IPS-18c (cell line): ENCODE results near the gene GNAT3.

ENCODE experiments used
- H3K4me3 ChIP-seq: 2 replicates; pipeline ENCODE4 v1.7.0; 2013; ENCODE audit warnings: low read depth, mild to moderate bottlenecking, low read length, moderate library complexity; ENCODE audit not compliant: insufficient read depth
- H3K9me3 ChIP-seq: one replicate; pipeline ENCODE4 v1.6.1; 2013; ENCODE audit warnings: mild to moderate bottlenecking, low read length, moderate library complexity; ENCODE audit not compliant: control insufficient read depth, insufficient read depth

Gene GNAT3

DNA sequence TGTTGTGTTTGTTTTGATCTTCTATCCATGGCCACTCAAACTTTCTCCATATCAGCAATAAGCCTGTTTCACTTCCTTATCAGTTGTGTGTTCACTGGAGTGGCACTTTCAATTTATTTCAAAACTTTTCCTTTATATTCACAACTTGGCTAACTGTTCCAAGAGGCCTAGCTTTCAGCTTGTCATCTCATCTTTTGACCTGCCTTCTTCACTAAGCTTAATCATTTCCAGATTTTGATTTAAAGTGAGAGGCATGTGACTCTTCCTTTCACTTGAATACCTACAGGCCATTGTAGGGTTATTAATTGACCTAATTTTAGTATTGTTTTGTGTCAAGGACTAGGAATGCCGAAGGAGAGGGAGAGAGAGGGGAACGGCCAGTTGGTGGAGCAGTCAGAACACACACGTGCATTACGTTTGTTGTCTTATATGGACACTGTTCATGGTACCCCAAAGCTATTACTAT is 5.5 kb upstream of the GNAT3 start:
- H3K9me3 ChIP-seq = no peaks in the 10 kb centered on the region
- H3K4me3 ChIP-seq = no peak overlapping the region

DNA sequence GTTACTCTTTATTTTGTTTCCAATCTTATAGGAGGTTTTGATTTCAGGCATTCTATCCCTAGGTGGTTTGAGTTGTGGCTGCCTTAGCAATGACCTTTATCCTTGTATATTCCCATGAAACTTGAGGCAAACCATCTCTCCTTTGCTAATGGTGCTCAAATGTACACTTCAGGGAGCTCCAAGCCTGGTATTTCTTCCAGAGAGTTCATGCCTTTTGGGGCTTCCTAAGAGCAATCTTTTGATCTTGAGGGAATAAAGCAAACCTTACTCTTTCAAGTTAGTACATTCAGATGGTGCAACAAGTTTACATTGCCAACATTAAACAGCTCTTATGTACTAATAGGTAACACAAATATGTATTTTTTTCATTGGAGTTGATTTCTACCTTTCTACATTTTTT is 3.4 kb upstream of the GNAT3 start:
- H3K4me3 ChIP-seq = no peak overlapping the region
- H3K9me3 ChIP-seq = no peaks in the 10 kb centered on the region

DNA sequence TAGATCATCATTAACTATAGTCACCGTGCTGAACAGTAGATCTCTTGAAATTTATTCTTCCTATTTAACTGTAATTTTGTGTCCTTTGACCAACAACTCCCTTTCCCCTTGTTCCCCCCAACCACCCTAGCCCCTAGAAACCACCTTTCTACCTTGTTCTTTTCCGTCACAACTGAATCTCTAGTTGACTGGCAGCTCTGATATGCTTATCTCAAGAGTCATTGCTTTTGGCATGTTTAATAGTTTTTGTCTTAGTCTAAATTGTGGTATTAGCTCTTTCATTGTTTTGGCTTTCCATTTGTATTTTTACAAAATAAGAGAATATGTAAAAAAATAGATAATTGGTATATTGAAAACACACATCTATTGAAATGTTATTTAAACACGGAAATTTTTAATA is 1.8 kb downstream of the GNAT3 start:
- H3K9me3 ChIP-seq = no peaks in the 10 kb centered on the region

GRCh38 chr7:80508440-80508839 is 3.4 kb downstream of the GNAT3 start:
- H3K9me3 ChIP-seq = no peaks in the 10 kb centered on the region
- H3K4me3 ChIP-seq = no peak overlapping the region

More for the DNA sequence above, 1.8 kb downstream of the GNAT3 start:
- no peak overlapping the region for H3K4me3 ChIP-seq

DNA sequence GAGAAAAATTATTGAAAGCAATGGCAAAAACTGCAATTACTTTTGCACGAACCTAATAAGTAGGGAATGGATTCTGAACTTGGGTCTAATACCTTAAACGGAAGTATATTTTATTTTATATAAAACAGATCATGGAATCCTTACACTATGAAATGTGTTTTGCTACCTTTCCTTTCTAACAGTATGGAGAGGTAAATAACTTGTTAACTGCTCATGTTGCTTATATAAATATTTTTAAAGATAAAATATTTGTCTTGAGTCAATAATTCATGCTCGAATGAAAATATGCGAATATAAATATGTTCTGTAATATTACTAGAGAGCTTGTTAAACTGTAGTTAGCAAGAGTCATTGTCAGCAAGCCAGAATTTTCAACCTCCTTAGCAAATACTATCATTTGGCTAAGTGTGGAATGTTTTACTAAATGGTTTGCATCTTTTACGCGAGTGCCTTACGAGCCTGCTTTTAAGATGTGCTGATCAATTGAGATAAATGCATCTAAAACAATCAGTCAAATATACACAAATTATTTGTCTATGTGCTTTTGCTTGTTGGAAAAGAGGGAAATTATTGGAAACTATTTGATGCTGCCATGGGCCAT is 5.9 kb downstream of the GNAT3 start:
- no peak overlapping the region for H3K4me3 ChIP-seq
- no peaks in the 10 kb centered on the region for H3K9me3 ChIP-seq

GRCh38 chr7:80500325-80500724 is 11.5 kb downstream of the GNAT3 start:
- Histone ChIP-seq H3K9me3 (no peaks in the 10 kb centered on the region), H3K4me3 (no peak overlapping the region)

DNA sequence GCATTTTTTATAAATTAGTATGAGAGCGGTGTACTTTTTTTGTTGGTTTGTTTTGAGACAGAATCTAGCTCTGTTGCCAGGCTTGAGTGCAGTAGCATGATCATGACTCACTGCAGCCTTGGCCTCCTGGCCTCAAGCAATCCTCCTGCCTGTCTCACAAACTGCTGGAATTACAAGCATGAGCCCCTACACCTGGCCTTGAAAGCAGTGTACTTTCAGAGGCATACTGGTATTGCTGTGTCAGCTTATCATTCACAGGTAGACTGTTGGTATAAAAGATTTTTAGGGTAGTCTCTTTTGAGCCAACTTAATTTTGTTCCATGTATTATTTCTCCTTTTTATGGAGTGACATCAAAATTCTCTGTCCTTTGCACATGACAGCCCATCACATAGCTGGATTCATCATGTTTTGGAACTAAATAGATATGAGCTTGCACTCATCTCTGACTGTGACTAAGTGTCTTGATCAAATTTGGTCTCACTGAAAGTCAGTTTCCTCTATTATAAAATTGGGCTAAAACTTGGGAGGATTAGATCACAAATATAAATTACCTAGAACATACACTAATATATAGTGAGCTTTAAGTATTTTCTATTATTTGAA is 12.4 kb downstream of the GNAT3 start:
- H3K9me3 ChIP-seq = no peaks in the 10 kb centered on the region
- no peak overlapping the region for H3K4me3 ChIP-seq

DNA sequence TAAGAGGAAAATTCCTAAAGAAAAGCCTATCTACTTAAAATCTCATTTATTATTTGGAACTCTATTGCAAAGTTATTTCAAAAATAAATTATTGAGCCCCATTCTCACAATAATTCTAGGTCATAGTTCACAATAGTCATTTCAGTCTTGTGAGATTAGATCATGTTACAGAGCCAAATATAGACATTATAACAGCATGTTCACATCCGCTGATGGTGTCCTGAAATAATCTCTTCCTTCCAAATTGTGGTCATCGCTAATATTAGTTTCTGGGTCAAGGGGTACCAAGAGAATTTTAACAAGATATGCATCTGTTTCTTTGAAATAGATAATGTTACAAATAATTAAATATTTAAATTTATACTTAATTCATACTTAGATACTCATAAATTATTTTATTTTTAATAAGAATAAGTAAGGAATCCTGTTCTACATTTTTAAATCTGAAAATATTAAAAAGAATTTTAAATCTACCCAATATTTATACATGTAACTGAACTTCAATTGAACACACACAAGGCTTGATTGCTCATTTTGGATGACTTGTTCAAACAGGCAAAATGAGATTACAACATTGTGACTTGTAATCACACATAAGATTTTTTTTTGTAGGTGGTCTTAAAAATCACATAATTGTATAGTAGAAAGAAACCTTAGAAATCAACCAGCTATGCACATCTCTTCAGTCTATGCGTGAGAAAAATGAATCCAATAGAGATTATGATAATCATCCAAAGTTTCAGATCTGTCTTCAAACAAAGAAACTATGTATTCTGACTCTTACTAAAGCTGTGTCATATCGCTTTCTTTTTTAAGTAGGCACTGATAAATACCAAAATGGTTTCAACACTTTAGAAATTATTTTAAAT is 13.1 kb downstream of the GNAT3 start:
- Histone ChIP-seq H3K9me3 (no peaks in the 10 kb centered on the region), H3K4me3 (no peak overlapping the region)

DNA sequence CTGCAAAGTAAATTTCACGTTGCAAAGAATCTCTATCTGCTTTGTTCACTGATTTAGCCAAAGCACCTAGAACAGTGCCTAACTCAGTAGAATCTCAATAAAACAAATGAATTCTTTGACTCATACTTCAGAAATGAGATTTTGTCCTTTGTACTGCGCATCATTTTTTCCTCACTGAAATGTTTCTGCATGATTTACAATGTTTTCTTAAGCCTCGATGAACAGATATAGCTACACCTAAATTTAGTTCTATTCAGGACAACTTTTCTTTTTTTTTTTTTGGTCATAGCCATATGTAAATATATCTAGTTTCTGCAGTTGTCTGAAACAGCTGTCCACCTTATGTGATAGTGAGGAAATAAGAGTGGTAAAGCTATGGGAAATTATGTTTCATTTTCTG is 15.3 kb downstream of the GNAT3 start:
- Histone ChIP-seq H3K4me3 (no peak overlapping the region), H3K9me3 (no peaks in the 10 kb centered on the region)

GRCh38 chr7:80493121-80493849 is 18.6 kb downstream of the GNAT3 start:
- Histone ChIP-seq H3K9me3 (no peaks in the 10 kb centered on the region), H3K4me3 (no peak overlapping the region)

GRCh38 chr7:80491462-80491861 is 20.4 kb downstream of the GNAT3 start:
- H3K4me3 ChIP-seq = no peak overlapping the region
- H3K9me3 ChIP-seq = no peaks in the 10 kb centered on the region

- Histone ChIP-seq H3K9me3 (no peaks in the 10 kb centered on the region), H3K4me3 (no peak overlapping the region)
Observed at GRCh38 chr7:80488851-80489370, 23.0 kb downstream of the GNAT3 start.

- H3K9me3 ChIP-seq = no peaks in the 10 kb centered on the region
- no peak overlapping the region for H3K4me3 ChIP-seq
Observed at GRCh38 chr7:80488406-80488805, 23.5 kb downstream of the GNAT3 start.

GRCh38 chr7:80485721-80486120 is 26.1 kb downstream of the GNAT3 start:
- Histone ChIP-seq H3K9me3 (no peaks in the 10 kb centered on the region), H3K4me3 (no peak overlapping the region)

DNA sequence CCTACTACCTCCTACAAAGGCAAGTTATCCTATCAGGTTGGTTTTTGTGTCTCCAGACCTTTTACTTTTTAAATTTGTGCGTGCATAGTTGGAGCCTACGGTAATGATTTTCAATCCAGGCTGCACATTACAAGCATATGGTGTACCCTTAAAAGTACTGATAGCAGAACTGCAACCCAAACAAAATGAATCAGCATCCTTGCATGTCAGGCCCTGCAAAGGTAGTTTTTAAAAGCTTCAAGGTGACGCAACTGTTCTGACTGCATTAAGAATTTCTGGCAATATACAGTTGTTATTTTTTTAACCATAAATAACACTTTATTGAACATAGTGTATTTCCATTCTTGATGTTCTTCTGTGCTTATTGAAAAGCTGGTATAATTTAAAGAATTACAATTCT is 28.9 kb downstream of the GNAT3 start:
- Histone ChIP-seq H3K4me3 (no peak overlapping the region), H3K9me3 (no peaks in the 10 kb centered on the region)

DNA sequence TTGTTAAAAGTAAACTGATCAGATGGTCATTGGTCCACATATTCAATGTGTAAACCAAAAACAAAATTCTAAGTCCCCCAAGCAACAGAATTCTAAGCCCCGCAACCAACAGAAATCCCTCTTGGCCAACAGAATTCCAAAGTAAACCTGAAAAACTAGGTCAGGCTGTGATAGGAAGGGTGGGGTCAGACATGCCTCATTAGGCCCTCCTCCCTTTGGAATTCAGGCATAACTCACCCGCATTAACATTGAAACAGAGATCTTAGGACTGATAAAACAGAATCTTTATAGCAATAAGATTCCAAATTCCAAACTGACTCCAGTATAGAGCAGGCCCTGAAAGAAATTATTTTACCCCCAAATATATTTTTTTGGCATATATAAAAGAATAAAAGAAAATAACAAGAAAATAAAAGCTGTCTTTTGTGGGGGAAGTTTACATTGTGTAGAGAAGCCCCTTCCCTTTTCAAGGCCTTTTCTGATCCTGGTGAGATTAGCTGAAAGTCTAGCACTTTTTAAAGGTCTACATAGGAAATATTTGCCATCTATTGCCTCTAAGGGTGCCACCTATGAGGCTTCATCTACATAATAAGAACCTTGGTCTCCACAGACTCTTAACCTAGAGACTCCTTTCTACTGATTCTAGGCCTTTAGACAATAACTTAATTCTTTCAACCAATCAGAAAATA is 30.5 kb downstream of the GNAT3 start:
- no peak overlapping the region for H3K4me3 ChIP-seq
- no peaks in the 10 kb centered on the region for H3K9me3 ChIP-seq

GRCh38 chr7:80480566-80480965 is 31.3 kb downstream of the GNAT3 start:
- H3K4me3 ChIP-seq = no peak overlapping the region
- no peaks in the 10 kb centered on the region for H3K9me3 ChIP-seq
